C4-2B (cell line): ENCODE data around the gene NOP53.

Source experiments
- H3K27ac ChIP-seq: fragments of 450-650 bp; 2 replicates; pipeline ENCODE4 v1.5.1; 2017
- CTCF ChIP-seq: fragments of 450-650 bp; conservative IDR thresholded peaks from 2 replicates; pipeline ENCODE4 v1.5.1; 2017; ENCODE audit warnings: mild to moderate bottlenecking
- ZFX ChIP-seq: fragments of 450-650 bp; IDR thresholded peaks from 2 replicates; pipeline ENCODE4 v1.6.1; 2017

The NOP53 gene

GRCh38 chr19:47740866-47741519 is 4.4 kb upstream of the NOP53 start:
- H3K27ac ChIP-seq: no peak overlapping the region
- TF ChIP-seq ZFX: no peak
- TF ChIP-seq CTCF: no peak

DNA sequence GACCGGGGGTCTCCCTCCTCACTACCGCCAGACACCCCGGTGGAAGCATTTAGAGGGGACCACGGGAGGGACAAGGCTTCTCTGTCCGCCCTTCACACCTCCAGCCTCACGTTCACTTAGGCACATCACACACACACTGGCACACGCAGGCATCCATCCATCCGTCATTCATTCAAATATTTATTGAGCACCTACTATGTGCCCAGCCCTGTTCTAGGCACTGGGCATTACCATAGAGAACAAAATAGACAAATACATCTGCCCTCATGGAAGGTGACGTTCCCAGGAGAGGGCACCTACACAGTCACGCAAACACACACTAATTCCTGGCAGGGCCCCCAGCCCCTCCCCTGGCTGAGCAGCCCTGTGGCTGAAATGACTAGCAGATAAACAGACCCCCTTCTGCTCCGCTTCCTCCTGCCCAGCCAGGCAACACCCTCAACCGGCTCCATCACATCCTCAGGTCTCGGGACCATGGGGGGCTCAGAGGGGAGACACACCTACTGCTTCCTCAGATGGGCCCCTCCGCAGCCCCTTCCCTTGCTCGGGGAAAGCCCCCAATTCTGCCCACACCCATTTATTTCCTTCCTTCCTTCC is 3.7 kb upstream of the NOP53 start:
- no peak overlapping the region for H3K27ac ChIP-seq

DNA sequence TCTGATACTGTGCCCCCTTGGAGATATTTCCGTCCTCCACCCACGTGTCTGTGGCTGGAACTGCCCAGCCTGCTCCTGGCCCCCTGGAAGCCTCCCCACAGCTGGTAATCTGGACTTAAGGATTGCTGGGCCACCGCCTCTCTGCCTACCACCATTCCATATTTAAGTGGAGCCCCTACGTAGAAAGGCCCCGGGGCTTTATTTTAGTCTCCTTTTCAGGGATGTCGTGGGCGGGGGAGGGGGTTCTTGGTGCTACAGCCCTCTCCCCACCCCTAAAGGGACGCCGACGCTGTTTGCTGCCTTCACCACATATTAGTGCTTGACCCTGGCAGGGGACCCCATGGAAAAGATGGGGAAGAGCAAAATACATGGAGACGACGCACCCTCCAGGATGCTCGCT is 2.7 kb upstream of the NOP53 start:
- peak overlapping the region; percentile 88 for H3K27ac ChIP-seq
- TF ChIP-seq CTCF: no peak
- no peak for TF ChIP-seq ZFX

More for the DNA sequence above, 3.7 kb upstream of the NOP53 start:
- TF ChIP-seq ZFX (no peak), CTCF (no peak)

DNA sequence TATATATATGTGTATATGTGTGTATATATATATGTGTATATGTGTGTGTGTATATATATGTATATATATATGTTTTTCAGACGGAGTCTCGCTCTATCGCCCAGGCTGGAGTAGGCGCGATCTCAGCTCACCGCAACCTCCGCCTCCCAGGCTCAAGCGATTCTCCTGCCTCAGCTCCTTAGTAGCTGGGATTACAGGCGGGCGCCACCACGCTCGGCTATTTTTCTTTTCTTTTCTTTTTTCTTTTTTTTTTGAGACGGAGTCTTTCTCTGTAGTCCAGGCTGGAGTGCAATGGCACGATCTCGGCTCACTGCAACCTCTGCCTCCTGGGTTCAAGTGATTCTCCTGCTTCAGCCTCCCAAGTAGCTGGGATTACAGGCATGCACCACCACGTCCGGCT is 783 bp downstream of the NOP53 start:
- peak overlapping the region; percentile 88 for H3K27ac ChIP-seq

DNA sequence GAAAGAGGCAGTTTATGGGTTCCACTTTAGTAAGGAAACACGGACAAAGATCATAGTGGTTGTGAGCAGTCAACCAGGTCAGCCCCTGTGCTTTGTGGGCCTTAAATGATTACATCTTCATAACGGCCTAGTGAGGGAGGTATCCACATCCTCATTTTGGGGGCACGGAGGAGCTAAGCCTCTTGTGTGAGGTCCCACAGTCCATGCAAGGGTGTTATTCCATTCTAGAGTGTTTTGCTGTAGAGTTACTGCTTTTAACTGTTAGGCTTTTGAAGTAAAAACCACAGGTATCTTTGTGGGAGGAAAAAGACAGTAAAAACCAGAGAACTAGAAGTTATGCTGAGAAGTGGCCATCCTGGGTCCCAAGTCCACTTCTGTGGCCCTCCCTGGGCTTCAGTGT is 4.0 kb downstream of the NOP53 start:
- H3K27ac ChIP-seq: no peak overlapping the region
- TF ChIP-seq ZFX: no peak
- TF ChIP-seq CTCF: no peak

GRCh38 chr19:47750752-47751151 is 5.4 kb downstream of the NOP53 start:
- no peak overlapping the region for H3K27ac ChIP-seq
- no peak for TF ChIP-seq CTCF
- TF ChIP-seq ZFX: no peak

GRCh38 chr19:47752440-47753211 is 7.3 kb downstream of the NOP53 start:
- TF ChIP-seq ZFX (no peak), CTCF (no peak)
- H3K27ac ChIP-seq: no peak overlapping the region
